ENCODE results near the gene BIN1.

The BIN1 gene

GRCh38 chr2:127060264-127060945 is 46.5 kb downstream of the BIN1 start:
- TF ChIP-seq CTCF (IDR thresholded peaks at IDR 0.05; ENCODE audit: low read depth, low read length): no peak
- TF ChIP-seq EZH2phosphoT487 (IDR thresholded peaks at IDR 0.05; ENCODE audit: low read depth): no peak
- Histone ChIP-seq H3K4me2 (ENCODE audit: low read length) (no peak overlapping the region), H2AFZ (ENCODE audit: low read depth, low read length) (no peak overlapping the region), H3K4me1 (ENCODE audit: low read length) (peaks cover 7% of the 10 kb centered on the region; the same call in 1 of the 2 replicates), H3K27me3 (ENCODE audit: low read depth, low read length) (no peaks in the 10 kb centered on the region), H3K79me2 (ENCODE audit: low read length) (no peaks in the 10 kb centered on the region), H3K9me3 (ENCODE audit: insufficient read depth, low read length) (no peaks in the 10 kb centered on the region), H3K4me3 (ENCODE audit: low read length) (no peak overlapping the region), H4K20me1 (ENCODE audit: insufficient read depth, low read length) (no peaks in the 10 kb centered on the region), H3K27ac (ENCODE audit: low read length) (no peak overlapping the region), H3K36me3 (replicated peaks; ENCODE audit: low read depth, low read length) (no peaks in the 10 kb centered on the region), H3K9ac (ENCODE audit: low read length) (no peak overlapping the region)

DNA sequence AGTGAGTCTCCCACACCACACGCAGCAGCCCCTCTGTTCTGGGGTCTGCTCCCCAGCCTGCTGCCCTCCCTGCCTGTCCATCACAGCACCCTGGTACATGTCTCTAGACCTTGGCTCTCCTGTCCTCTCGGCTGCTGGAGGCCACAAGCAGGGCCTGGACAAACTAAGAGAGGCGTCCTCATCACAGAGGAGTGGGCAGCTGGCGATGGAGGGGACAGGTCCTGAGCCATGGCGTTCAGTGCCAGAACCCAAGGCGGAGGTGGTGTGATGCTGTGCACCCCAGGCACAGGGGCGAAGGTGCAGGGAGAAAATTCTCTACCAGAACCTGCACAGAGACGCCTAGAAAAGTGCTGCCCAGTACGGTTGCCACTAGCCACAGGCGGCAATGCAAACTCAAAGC is 47.4 kb downstream of the BIN1 start:
- Histone ChIP-seq H3K4me3 (ENCODE audit: low read length) (no peak overlapping the region), H3K79me2 (ENCODE audit: low read length) (no peaks in the 10 kb centered on the region), H3K9ac (ENCODE audit: low read length) (no peak overlapping the region), H3K27me3 (ENCODE audit: low read depth, low read length) (no peaks in the 10 kb centered on the region), H4K20me1 (ENCODE audit: insufficient read depth, low read length) (no peaks in the 10 kb centered on the region), H3K9me3 (ENCODE audit: insufficient read depth, low read length) (no peaks in the 10 kb centered on the region), H3K4me1 (ENCODE audit: low read length) (peaks cover 3% of the 10 kb centered on the region; the same call in 1 of the 2 replicates), H3K4me2 (ENCODE audit: low read length) (no peak overlapping the region), H2AFZ (ENCODE audit: low read depth, low read length) (no peak overlapping the region), H3K36me3 (replicated peaks; ENCODE audit: low read depth, low read length) (no peaks in the 10 kb centered on the region), H3K27ac (ENCODE audit: low read length) (no peak overlapping the region)
- TF ChIP-seq CTCF (IDR thresholded peaks at IDR 0.05; ENCODE audit: low read depth, low read length) (no peak), EZH2phosphoT487 (IDR thresholded peaks at IDR 0.05; ENCODE audit: low read depth) (no peak)

DNA sequence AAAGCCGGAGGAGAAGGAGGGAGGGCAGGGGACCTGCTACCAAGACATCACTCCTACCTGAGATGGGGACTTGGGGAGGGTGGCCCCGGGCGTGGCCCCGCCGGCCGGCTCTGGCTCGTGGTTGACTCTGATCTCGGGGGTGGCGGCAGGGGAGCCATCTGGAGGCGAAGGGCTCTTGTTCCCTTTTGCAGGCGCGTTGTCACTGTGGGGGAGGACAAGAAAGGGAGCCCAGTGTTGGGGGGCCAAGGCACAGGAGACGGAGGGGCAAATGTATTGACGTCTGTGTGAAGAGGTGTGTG is 48.1 kb downstream of the BIN1 start:
- Histone ChIP-seq H3K4me1 (ENCODE audit: low read length) (no peaks in the 10 kb centered on the region), H3K79me2 (ENCODE audit: low read length) (no peaks in the 10 kb centered on the region), H3K9me3 (ENCODE audit: insufficient read depth, low read length) (no peaks in the 10 kb centered on the region), H3K9ac (ENCODE audit: low read length) (no peak overlapping the region), H2AFZ (ENCODE audit: low read depth, low read length) (no peak overlapping the region), H3K4me2 (ENCODE audit: low read length) (no peak overlapping the region), H4K20me1 (ENCODE audit: insufficient read depth, low read length) (no peaks in the 10 kb centered on the region), H3K4me3 (ENCODE audit: low read length) (no peak overlapping the region), H3K27me3 (ENCODE audit: low read depth, low read length) (no peaks in the 10 kb centered on the region), H3K36me3 (replicated peaks; ENCODE audit: low read depth, low read length) (no peaks in the 10 kb centered on the region), H3K27ac (ENCODE audit: low read length) (no peak overlapping the region)
- TF ChIP-seq EZH2phosphoT487 (IDR thresholded peaks at IDR 0.05; ENCODE audit: low read depth) (no peak), CTCF (IDR thresholded peaks at IDR 0.05; ENCODE audit: low read depth, low read length) (no peak)

DNA sequence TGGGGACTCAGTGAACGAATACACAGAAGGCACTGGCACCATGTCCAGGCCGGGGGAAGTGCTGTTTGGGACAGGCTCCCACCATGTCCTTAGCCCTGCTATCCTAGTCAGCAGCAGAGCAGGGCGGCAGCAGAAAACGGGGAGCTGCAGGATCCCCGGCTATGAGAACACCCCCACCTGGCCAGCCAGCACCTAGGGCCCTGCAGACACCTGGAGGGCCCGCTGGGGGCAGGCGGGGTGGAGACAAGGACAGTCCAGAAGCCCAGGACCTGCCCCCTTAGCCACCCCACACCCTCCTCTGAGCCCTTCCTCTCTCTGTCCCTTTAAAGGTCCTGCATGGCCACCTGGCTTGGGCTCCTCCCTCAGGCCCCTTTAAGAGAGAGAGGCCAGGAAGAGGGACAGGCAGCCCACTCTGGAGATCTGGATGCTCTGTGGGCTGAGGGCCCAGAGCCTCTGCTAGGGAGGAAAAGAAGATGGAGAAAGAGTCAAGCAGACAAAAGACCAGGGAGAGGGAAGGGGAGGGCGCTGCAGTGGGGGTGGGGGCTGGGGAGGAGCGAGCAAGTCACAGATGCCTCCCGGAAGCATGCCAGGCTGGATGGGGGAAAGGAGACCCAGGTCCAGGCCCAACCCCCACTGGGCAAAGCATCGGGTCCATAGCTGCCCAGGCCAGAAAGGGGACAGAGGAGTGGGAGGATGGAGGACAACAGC is 48.6 kb downstream of the BIN1 start:
- H3K4me2 ChIP-seq (ENCODE audit: low read length): no peak overlapping the region
- no peak overlapping the region for H2AFZ ChIP-seq (ENCODE audit: low read depth, low read length)
- H3K9ac ChIP-seq (ENCODE audit: low read length): no peak overlapping the region
- H3K4me3 ChIP-seq (ENCODE audit: low read length): no peak overlapping the region
- H4K20me1 ChIP-seq (ENCODE audit: insufficient read depth, low read length): no peaks in the 10 kb centered on the region
- H3K79me2 ChIP-seq (ENCODE audit: low read length): no peaks in the 10 kb centered on the region
- no peaks in the 10 kb centered on the region for H3K36me3 ChIP-seq (replicated peaks; ENCODE audit: low read depth, low read length)
- no peaks in the 10 kb centered on the region for H3K4me1 ChIP-seq (ENCODE audit: low read length)
- no peaks in the 10 kb centered on the region for H3K9me3 ChIP-seq (ENCODE audit: insufficient read depth, low read length)
- H3K27me3 ChIP-seq (ENCODE audit: low read depth, low read length): no peaks in the 10 kb centered on the region
- no peak overlapping the region for H3K27ac ChIP-seq (ENCODE audit: low read length)
- TF ChIP-seq EZH2phosphoT487 (IDR thresholded peaks at IDR 0.05; ENCODE audit: low read depth) (no peak), CTCF (IDR thresholded peaks at IDR 0.05; ENCODE audit: low read depth, low read length) (no peak)
